HG03565 (cell line): Measurements from ENCODE around the gene SCGB3A2.
A peak's percentile ranks its signal among the peaks of the same experiment; 100 is the strongest.

Experiments used
- ATAC-seq: cut with Tn5 transposase; IDR thresholded peaks from one replicate; pipeline ENCODE4 v1.9.1; 2021; ENCODE audit warnings: mild to moderate bottlenecking, moderate library complexity; ENCODE audit not compliant: unreplicated experiment

SCGB3A2 gene

GRCh38 chr5:147901599-147902039, 23.1 kb downstream of the SCGB3A2 start:
- ATAC-seq, result no peak

- ATAC-seq, result no peak
Observed at GRCh38 chr5:147902609-147903115, 24.2 kb downstream of the SCGB3A2 start.

- no peak for ATAC-seq
Observed at GRCh38 chr5:147904110-147904509, 25.6 kb downstream of the SCGB3A2 start.

GRCh38 chr5:147906326-147907095, 28.0 kb downstream of the SCGB3A2 start, which contains the start of gene C5orf46:
TSS of gene C5orf46 (minus strand) at chr5:147906538. CDS start at chr5:147906501, 37 bp downstream.
- ATAC-seq, result no peak

GRCh38 chr5:147911427-147911826, 32.9 kb downstream of the SCGB3A2 start:
- ATAC-seq, result no peak

- no peak for ATAC-seq
Observed at GRCh38 chr5:147912011-147912410, 33.5 kb downstream of the SCGB3A2 start.

GRCh38 chr5:147913786-147914185, 35.3 kb downstream of the SCGB3A2 start:
- no peak for ATAC-seq

GRCh38 chr5:147918101-147918685, 39.7 kb downstream of the SCGB3A2 start:
- ATAC-seq, result no peak

GRCh38 chr5:147918899-147919298, 40.4 kb downstream of the SCGB3A2 start:
- ATAC-seq, result no peak

- no peak for ATAC-seq
Observed at GRCh38 chr5:147920420-147921030, 42.0 kb downstream of the SCGB3A2 start.

- ATAC-seq, result no peak
Observed at GRCh38 chr5:147921136-147921535, 42.6 kb downstream of the SCGB3A2 start.

GRCh38 chr5:147925020-147925419, 46.5 kb downstream of the SCGB3A2 start:
- no peak for ATAC-seq

- no peak for ATAC-seq
Observed at GRCh38 chr5:147927901-147928300, 49.4 kb downstream of the SCGB3A2 start.

- ATAC-seq, result peak; percentile 91
Observed at GRCh38 chr5:147930769-147931168, 52.3 kb downstream of the SCGB3A2 start.
